Measurements from ENCODE around the gene PDGFC. TPM values are rescaled to one million over a fixed set of nuclear protein-coding genes. Genes with fewer than 3 reads are reported as not detected.

PDGFC gene
- polyA plus RNA-seq, 1 donor from 2014 or later, result 3.8 TPM

- H3K27me3 ChIP-seq (ENCODE audit: insufficient read depth, low read depth, low read length), result no peaks in the 10 kb centered on the region
- H3F3A ChIP-seq (ENCODE audit: insufficient read depth, low read length, poor library complexity, severe bottlenecking), result no peaks in the 10 kb centered on the region
- H3K9me3 ChIP-seq (ENCODE audit: low read length), result no peaks in the 10 kb centered on the region
- no peak overlapping the region for H2AFZ ChIP-seq (ENCODE audit: low read depth, low read length)
- H3K9ac ChIP-seq (ENCODE audit: low read length), result no peak overlapping the region
- H3K4me2 ChIP-seq (ENCODE audit: low read length), result peak overlapping the region; percentile 5
- no peaks in the 10 kb centered on the region for H3K36me3 ChIP-seq (ENCODE audit: insufficient read depth, low read length)
- H3K79me2 ChIP-seq (replicated peaks; ENCODE audit: insufficient read depth, low read length), result no peaks in the 10 kb centered on the region
- H3K9me2 ChIP-seq (ENCODE audit: insufficient read depth, low read length), result no peaks in the 10 kb centered on the region
- no peaks in the 10 kb centered on the region for H4K20me1 ChIP-seq (ENCODE audit: insufficient read depth)
- peak overlapping the region; percentile 48 for H3K27ac ChIP-seq (ENCODE audit: low read length)
- TF ChIP-seq REST (IDR thresholded peaks at IDR 0.05; ENCODE audit: borderline replicate concordance) (no peak), MXI1 (conservative IDR thresholded peaks at IDR 0.05; ENCODE audit: poor library complexity, severe bottlenecking) (no peak), POLR2AphosphoS5 (IDR thresholded peaks at IDR 0.05) (no peak)
- no peak overlapping the region for H3K4me3 ChIP-seq (ENCODE audit: low read length)
Measured at GRCh38 chr4:156981262-156981769, 9.7 kb upstream of the PDGFC start.

- Histone ChIP-seq H3F3A (ENCODE audit: insufficient read depth, low read length, poor library complexity, severe bottlenecking) (no peaks in the 10 kb centered on the region), H4K20me1 (ENCODE audit: insufficient read depth) (no peaks in the 10 kb centered on the region), H3K27ac (ENCODE audit: low read length) (no peak overlapping the region), H3K79me2 (replicated peaks; ENCODE audit: insufficient read depth, low read length) (no peaks in the 10 kb centered on the region), H3K4me3 (ENCODE audit: low read length) (no peak overlapping the region), H2AFZ (ENCODE audit: low read depth, low read length) (no peak overlapping the region), H3K36me3 (ENCODE audit: insufficient read depth, low read length) (no peaks in the 10 kb centered on the region), H3K27me3 (ENCODE audit: insufficient read depth, low read depth, low read length) (no peaks in the 10 kb centered on the region), H3K4me2 (ENCODE audit: low read length) (no peak overlapping the region), H3K9ac (ENCODE audit: low read length) (no peak overlapping the region), H3K9me2 (ENCODE audit: insufficient read depth, low read length) (no peaks in the 10 kb centered on the region), H3K9me3 (ENCODE audit: low read length) (no peaks in the 10 kb centered on the region)
- TF ChIP-seq RAD21 (conservative IDR thresholded peaks at IDR 0.05) (no peak), SMC3 (conservative IDR thresholded peaks at IDR 0.05; ENCODE audit: poor library complexity) (no peak), TAF1 (IDR thresholded peaks at IDR 0.05; ENCODE audit: low read depth) (no peak), EZH2 (IDR thresholded peaks at IDR 0.05; ENCODE audit: borderline replicate concordance, insufficient read depth, low read length, poor library complexity, severe bottlenecking) (no peak), POLR2AphosphoS5 (IDR thresholded peaks at IDR 0.05) (no peak), EP300 (conservative IDR thresholded peaks at IDR 0.05; ENCODE audit: poor library complexity, severe bottlenecking) (no peak), MXI1 (conservative IDR thresholded peaks at IDR 0.05; ENCODE audit: poor library complexity, severe bottlenecking) (no peak), REST (IDR thresholded peaks at IDR 0.05; ENCODE audit: borderline replicate concordance) (no peak)
- TF ChIP-seq, protein P1, sequence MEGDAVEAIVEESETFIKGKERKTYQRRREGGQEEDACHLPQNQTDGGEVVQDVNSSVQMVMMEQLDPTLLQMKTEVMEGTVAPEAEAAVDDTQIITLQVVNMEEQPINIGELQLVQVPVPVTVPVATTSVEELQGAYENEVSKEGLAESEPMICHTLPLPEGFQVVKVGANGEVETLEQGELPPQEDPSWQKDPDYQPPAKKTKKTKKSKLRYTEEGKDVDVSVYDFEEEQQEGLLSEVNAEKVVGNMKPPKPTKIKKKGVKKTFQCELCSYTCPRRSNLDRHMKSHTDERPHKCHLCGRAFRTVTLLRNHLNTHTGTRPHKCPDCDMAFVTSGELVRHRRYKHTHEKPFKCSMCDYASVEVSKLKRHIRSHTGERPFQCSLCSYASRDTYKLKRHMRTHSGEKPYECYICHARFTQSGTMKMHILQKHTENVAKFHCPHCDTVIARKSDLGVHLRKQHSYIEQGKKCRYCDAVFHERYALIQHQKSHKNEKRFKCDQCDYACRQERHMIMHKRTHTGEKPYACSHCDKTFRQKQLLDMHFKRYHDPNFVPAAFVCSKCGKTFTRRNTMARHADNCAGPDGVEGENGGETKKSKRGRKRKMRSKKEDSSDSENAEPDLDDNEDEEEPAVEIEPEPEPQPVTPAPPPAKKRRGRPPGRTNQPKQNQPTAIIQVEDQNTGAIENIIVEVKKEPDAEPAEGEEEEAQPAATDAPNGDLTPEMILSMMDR (IDR thresholded peaks at IDR 0.05; ENCODE audit: poor library complexity, severe bottlenecking), result no peak
Measured at GRCh38 chr4:156977435-156978160, 6.0 kb upstream of the PDGFC start.
